Endodermal cell (in vitro differentiated cells): ENCODE data around the gene LIN9. TPM values are rescaled to one million over a fixed set of nuclear protein-coding genes. Genes with fewer than 3 reads are reported as not detected.

ENCODE experiments used
- DNase-seq: peaks from one replicate; pipeline ENCODE4 v3.0.0-alpha.2; 2017
- H3K27ac ChIP-seq: 2 replicates; pipeline ENCODE4 v1.5.1; 2013; ENCODE audit warnings: mild to moderate bottlenecking, low read depth, low read length, moderate library complexity
- H3K27me3 ChIP-seq: 2 replicates; pipeline ENCODE4 v1.6.1; 2013; ENCODE audit warnings: mild to moderate bottlenecking, low read length, moderate library complexity; ENCODE audit not compliant: insufficient read depth, control insufficient read depth, poor library complexity, severe bottlenecking
- H3K36me3 ChIP-seq: 2 replicates; pipeline ENCODE4 v1.7.0; 2013; ENCODE audit warnings: mild to moderate bottlenecking, low read length, moderate library complexity; ENCODE audit not compliant: control insufficient read depth, insufficient read depth
- H3K4me1 ChIP-seq: one replicate; pipeline ENCODE4 v1.7.0; 2013; ENCODE audit warnings: low read length; ENCODE audit not compliant: control insufficient read depth, insufficient read depth
- H3K4me3 ChIP-seq: 2 replicates; pipeline ENCODE4 v1.5.1; 2013; ENCODE audit warnings: mild to moderate bottlenecking, low read length, moderate library complexity
- H3K9ac ChIP-seq: 2 replicates; pipeline ENCODE4 v1.6.1; 2013; ENCODE audit warnings: mild to moderate bottlenecking, low read length, moderate library complexity; ENCODE audit not compliant: poor library complexity, severe bottlenecking; ENCODE audit errors: extremely low read depth
- H3K9me3 ChIP-seq: 2 replicates; pipeline ENCODE4 v1.6.1; 2013; ENCODE audit warnings: mild to moderate bottlenecking, low read length, moderate library complexity; ENCODE audit not compliant: control insufficient read depth
- H3K27ac Mint-ChIP-seq: 2 replicates; pipeline ENCODE4 v1.8.0; 2020; ENCODE audit warnings: mixed read lengths
- H3K27me3 Mint-ChIP-seq: 2 replicates; pipeline ENCODE4 v1.8.0; 2021; ENCODE audit warnings: mild to moderate bottlenecking, mixed read lengths; ENCODE audit not compliant: insufficient read depth
- H3K36me3 Mint-ChIP-seq: 2 replicates; pipeline ENCODE4 v1.8.0; 2020; ENCODE audit warnings: low read depth, mixed read lengths
- H3K4me1 Mint-ChIP-seq: 2 replicates; pipeline ENCODE4 v1.8.0; 2020; ENCODE audit warnings: mixed read lengths
- H3K4me3 Mint-ChIP-seq: 2 replicates; pipeline ENCODE4 v1.8.0; 2020; ENCODE audit warnings: mild to moderate bottlenecking, moderate library complexity, mixed read lengths
- H3K9me3 Mint-ChIP-seq: 2 replicates; pipeline ENCODE4 v1.8.0; 2020; ENCODE audit warnings: mild to moderate bottlenecking, mixed read lengths
- WGBS, 2 experiments: methylation state at CpG; one replicate each; pipeline versions ENCODE4 v1.1.5 to v1.1.7; 2013; ENCODE audit warnings: missing lambda C conversion rate in 2 of 2, mixed read lengths in 1 of 2; ENCODE audit not compliant: insufficient coverage in 1 of 2, insufficient read length in 1 of 2; 5-methylcytosine and 5-hydroxymethylcytosine counted together
- total RNA-seq, 2 donors: library from RNA; stranded (reverse); fragmentation: NEBNext Ultra II Directional in 1 of 2; extraction: Animal tissue kit (Norgen Biotek cat#: 25700) in 1 of 2; gene quantifications; 2 replicates in 1 of 2; 3 replicates in 1 of 2; pipeline ENCODE4 v1.2.1, GENCODE V29; 2021
- TF ChIP-seq, protein P1 (sequence below): fragments of 200-600 bp; sonication (generic); conservative IDR thresholded peaks from 2 replicates; pipeline ENCODE4 v1.5.0; 2021; ENCODE audit warnings: antibody characterized with exemption, mild to moderate bottlenecking

Gene LIN9
- total RNA-seq, 2 donors from 2014 or later: 9.9 to 11.3 TPM

DNA sequence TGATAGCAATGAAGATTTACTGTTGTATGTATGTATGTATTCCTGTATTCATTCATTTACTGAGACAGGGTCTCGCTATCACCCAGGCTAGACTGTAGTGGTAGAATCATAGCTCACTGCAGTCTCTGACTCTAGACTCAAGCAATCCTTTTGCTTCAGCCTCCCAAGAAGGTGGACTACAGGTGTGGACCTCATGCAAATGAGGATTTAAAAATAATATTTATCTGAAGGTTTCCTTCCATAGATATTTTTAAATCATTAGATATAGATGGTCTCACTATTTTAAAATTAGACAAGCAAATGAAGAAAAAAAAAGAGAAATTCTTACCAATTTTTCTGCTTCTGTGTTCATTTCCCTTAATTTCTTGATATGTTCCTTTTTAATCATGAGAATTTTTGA, 58.5 kb downstream of the LIN9 start:
- WGBS, 2 experiments: 100% methylated on average over 1 of the region's 1 CpG
- DNase-seq: no peak
- TF ChIP-seq, protein P1, sequence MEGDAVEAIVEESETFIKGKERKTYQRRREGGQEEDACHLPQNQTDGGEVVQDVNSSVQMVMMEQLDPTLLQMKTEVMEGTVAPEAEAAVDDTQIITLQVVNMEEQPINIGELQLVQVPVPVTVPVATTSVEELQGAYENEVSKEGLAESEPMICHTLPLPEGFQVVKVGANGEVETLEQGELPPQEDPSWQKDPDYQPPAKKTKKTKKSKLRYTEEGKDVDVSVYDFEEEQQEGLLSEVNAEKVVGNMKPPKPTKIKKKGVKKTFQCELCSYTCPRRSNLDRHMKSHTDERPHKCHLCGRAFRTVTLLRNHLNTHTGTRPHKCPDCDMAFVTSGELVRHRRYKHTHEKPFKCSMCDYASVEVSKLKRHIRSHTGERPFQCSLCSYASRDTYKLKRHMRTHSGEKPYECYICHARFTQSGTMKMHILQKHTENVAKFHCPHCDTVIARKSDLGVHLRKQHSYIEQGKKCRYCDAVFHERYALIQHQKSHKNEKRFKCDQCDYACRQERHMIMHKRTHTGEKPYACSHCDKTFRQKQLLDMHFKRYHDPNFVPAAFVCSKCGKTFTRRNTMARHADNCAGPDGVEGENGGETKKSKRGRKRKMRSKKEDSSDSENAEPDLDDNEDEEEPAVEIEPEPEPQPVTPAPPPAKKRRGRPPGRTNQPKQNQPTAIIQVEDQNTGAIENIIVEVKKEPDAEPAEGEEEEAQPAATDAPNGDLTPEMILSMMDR: no peak

DNA sequence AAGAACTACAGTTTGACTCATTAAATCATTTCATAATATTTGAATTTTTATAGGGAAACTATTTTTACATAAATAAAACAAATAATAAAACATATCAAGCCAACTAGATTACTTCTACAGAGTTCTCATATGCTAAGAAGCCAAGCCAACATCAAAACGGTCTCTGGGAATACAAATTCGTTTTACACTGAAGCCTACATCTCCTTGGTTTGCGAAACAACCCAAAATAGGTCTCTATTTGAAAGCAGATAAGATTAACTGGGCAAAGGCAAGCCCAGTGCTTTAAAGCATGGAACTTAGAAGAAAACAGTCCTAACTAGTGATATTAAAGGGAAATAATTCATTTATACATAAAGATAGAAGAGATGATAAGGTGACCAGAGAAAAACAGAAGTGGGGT, 60.2 kb downstream of the LIN9 start:
- Histone ChIP-seq H3K36me3 (peaks cover 29% of the 10 kb centered on the region), H3K9ac (no peak overlapping the region), H3K9me3 (no peaks in the 10 kb centered on the region), H3K4me3 (no peak overlapping the region), H3K27ac (no peak overlapping the region), H3K4me1 (no peaks in the 10 kb centered on the region), H3K27me3 (no peaks in the 10 kb centered on the region)
- no peaks in the 10 kb centered on the region for H3K27me3 Mint-ChIP-seq
- H3K4me1 Mint-ChIP-seq: no peaks in the 10 kb centered on the region
- H3K36me3 Mint-ChIP-seq: peaks cover 42% of the 10 kb centered on the region
- DNase-seq: no peak
- TF ChIP-seq, protein P1: no peak
- WGBS, 2 experiments: 96 to 100% methylated on average over 2 to 3 of the region's 3 CpGs
- no peak overlapping the region for H3K27ac Mint-ChIP-seq
- no peaks in the 10 kb centered on the region for H3K9me3 Mint-ChIP-seq
- H3K4me3 Mint-ChIP-seq: no peak overlapping the region

More for the DNA sequence above, 58.5 kb downstream of the LIN9 start:
- Histone ChIP-seq H3K9me3 (no peaks in the 10 kb centered on the region), H3K27me3 (no peaks in the 10 kb centered on the region), H3K36me3 (peaks cover 22% of the 10 kb centered on the region), H3K9ac (no peak overlapping the region), H3K4me1 (no peaks in the 10 kb centered on the region), H3K4me3 (no peak overlapping the region), H3K27ac (no peak overlapping the region)
- Mint-ChIP-seq H3K27me3 (no peaks in the 10 kb centered on the region), H3K27ac (no peak overlapping the region), H3K9me3 (no peaks in the 10 kb centered on the region), H3K4me1 (no peaks in the 10 kb centered on the region), H3K36me3 (peaks cover 39% of the 10 kb centered on the region), H3K4me3 (no peak overlapping the region)

DNA sequence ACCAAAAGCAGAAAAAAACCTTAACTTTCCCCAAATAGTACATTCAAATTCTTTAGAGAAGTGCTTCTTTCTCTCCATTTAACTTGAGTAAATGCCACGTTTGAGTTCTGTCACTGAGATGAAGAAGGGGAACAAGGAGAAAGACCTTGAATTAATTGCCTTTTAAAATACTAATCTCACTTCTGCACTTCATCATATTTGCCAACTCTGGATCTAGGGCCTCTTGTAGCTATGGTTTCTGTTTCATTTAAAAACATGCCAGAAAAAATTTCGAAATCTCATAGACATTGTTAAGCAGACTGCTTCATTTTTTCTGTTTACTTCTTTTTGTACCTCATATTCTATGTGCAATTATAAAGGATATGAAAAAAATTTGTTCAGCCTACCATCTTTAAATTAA, 60.9 kb downstream of the LIN9 start:
- H3K27me3 Mint-ChIP-seq: no peaks in the 10 kb centered on the region
- no peak overlapping the region for H3K4me3 ChIP-seq
- no peak overlapping the region for H3K4me3 Mint-ChIP-seq
- no peaks in the 10 kb centered on the region for H3K9me3 Mint-ChIP-seq
- no peak overlapping the region for H3K27ac Mint-ChIP-seq
- peaks cover 29% of the 10 kb centered on the region for H3K36me3 ChIP-seq
- no peaks in the 10 kb centered on the region for H3K9me3 ChIP-seq
- no peak overlapping the region for H3K27ac ChIP-seq
- H3K36me3 Mint-ChIP-seq: peaks cover 40% of the 10 kb centered on the region
- no peaks in the 10 kb centered on the region for H3K27me3 ChIP-seq
- H3K4me1 Mint-ChIP-seq: no peaks in the 10 kb centered on the region
- no peak for DNase-seq
- TF ChIP-seq, protein P1: no peak
- H3K4me1 ChIP-seq: no peaks in the 10 kb centered on the region
- H3K9ac ChIP-seq: no peak overlapping the region
- WGBS, 2 experiments: 93% methylated on average over 2 of the region's 2 CpGs; no CpG with 5 or more reads in 1 of the 2 experiments
